Stimulated activated CD8-positive, alpha-beta memory T cell treated with anti-CD3 and anti-CD28 coated beads, Interleukin-7, amount 100 ng/mL, for 48 hours (primary cell): ENCODE measurements around the gene ELL.
"Not testable (repeated sequence)": the region's sequence is repeated elsewhere in the genome, so short reads cannot be mapped to it uniquely, and the experiment has no call there.

Source experiments
- DNase-seq, 2 donors: peaks; one replicate each; pipeline ENCODE4 v3.0.0-alpha.2; 2020; ENCODE audit warnings: low read depth in 1 of 2; ENCODE audit errors: extremely low read depth in 1 of 2

ELL gene

DNA sequence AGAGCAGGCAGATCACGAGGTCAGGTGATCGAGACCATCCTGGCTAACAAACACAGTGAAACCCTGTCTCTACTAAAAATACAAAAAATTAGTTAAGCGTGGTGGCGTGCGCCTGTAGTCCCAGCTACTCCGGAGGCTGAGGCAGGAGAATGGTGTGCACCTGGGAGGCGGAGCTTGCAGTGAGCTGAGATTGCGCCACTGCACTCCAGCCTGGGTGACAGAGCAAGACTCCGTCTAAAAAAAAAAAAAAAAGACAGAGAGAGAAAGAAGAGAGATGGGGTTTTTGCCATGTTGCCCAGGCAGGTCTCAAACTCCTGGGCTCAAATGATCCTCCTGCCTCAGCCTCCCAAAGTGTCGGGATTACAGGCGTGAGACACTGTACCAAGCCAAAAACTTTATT, 116.1 kb downstream of the ELL start:
- DNase-seq = not testable (repeated sequence)

DNA sequence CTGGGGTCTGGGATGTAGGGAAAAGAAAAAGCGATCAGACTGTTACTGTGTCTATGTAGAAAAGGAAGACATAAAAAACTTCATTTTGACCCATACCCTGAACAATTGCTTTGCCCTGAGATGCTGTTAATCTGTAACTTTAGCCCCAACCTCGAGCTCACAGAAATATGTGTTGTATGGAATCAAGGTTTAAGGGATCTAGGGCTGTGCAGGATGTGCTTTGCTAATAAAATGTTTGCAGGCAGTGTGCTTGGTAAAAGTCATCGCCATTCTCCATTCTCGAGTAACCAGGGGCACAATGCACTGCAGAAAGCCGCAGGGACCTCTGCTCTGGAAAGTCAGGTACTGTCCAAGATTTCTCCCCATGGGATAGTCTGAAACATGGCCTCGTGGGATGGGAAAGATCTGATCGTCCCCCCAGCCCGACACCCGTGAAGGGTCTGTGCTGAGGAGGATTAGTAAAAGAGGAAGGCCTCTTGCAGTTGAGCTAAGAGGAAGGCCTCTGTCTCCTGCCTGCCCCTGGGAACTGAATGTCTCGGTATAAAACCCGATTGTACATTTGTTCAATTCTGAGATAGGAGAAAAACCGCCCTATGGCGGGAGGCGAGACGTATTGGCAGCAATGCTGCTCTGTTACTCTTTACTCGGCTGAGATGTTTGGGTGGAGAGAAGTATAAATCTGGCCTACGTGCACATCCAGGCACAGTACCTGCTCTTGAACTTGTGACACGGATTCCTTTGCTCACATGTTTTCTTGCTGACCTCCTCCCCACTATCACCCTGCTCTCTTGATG, 119.2 kb downstream of the ELL start:
- DNase-seq = not testable (repeated sequence)

GRCh38 chr19:18401580-18402112, 120.2 kb downstream of the ELL start:
- no peak for DNase-seq

DNA sequence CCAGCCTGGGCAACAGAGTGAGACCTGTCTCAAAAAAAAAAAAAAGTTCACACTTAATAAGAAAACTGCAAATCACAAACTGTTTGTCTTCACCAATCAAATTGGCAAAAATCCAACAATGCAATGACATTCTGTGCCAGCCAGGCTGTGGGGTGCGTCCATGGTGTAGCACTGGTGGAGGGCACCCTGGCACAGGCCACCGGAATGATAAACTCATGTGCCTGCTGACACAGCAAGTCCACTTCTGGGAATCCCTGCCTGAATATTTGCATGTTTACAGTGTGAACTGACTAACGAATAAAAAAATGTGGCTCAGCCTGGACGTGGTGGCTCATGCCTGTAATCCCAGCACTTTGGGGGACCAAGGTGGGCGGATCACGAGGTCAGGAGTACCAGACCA, 122.9 kb downstream of the ELL start:
- DNase-seq = no peak

- DNase-seq = no peak
Observed at GRCh38 chr19:18397242-18398202, 124.3 kb downstream of the ELL start, which contains the start of gene LRRC25. LRRC25 (minus strand) TSS chr19:18397622; CDS start chr19:18396963, 659 bp downstream.

DNA sequence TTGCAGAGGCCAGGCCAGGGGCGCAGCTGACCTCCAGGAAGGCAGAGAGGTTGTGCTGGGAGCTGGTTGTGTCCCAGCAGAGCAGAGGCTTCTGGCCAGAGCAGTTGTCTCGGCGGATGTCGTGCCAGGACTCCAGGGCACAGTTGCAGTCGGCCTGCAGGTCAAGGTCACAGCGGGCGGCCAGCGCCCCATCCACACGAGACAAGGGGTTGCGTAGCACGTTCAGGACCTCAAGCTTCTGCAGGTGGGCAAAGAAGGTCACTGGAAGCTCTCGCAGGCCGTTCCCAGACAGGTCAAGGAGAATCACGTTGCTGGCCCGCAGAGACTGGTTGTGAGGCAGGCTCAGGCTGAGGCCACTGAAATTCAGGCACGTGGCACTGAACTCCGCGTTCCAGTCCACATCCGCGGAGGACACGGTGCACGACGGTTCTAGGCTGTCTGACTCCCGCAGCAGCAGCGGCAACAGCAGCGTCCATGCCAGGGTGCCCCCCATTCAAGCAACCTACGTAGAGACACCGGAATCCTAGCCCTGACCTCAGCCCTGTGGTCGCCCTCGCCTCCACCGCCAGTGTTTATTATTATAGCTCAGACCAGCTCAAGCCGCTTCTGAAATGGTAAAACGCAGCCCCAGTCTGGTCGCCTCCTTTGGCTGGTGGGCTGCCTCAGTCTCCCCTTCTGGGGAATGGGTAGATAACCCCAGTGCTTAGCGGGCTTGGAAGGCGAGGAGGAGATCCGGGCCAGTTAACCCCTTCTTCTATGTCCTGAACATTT, 125.2 kb downstream of the ELL start:
- no peak for DNase-seq

DNA sequence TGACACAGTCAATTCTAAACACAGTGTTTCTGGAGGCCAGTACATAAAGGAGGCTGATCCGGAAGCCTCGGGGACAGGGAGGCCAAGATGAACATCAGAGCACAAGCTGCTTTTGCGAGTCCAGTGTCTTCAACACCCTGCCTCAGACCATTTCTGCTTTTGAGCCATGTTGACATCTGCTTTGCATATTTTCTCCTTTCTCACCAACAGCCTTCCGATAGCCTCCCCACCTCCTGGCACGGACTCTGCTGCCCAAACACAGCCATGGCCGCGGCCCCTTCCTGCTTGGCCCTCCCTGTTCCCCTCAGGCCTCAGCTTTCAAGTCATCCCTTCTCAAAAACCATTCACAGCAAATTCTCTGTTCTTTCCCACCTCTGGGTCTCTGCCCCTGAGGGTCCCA, 128.0 kb downstream of the ELL start:
- no peak for DNase-seq

GRCh38 chr19:18392926-18393325, 128.9 kb downstream of the ELL start:
- no peak for DNase-seq
